Measurements from ENCODE around the gene HES1. TPM values are rescaled to one million over a fixed set of nuclear protein-coding genes. Genes with fewer than 3 reads are reported as not detected.

Gene HES1
- total and polyA plus RNA-seq, 9 of the 15 experiments (the other 6 are each of a cell fraction or from before 2014, with no cell fraction given) = 3.4 to 37.0 (median 19.3) TPM

GRCh38 chr3:194133661-194134230 is 2.2 kb upstream of the HES1 start (continued):
- no peak for TF ChIP-seq ZFPM2 (CRISPR knock-in tag; IDR thresholded peaks at IDR 0.05)
- TF ChIP-seq LEF1 (IDR thresholded peaks at IDR 0.05) = peak; percentile 48
- TF ChIP-seq PBX2 (CRISPR knock-in tag; IDR thresholded peaks at IDR 0.05; ENCODE audit: low read depth) = no peak
- peak; percentile 87 for TF ChIP-seq PBX2 (tag; conservative IDR thresholded peaks at IDR 0.05; ENCODE audit: low read depth)
- no peak for TF ChIP-seq BDP1 (IDR thresholded peaks at IDR 0.05; ENCODE audit: insufficient read depth, insufficient read length)
- TF ChIP-seq CREB3L1 (IDR thresholded peaks at IDR 0.05; ENCODE audit: borderline replicate concordance, low read depth) = 0 out of 2 replicates have a peak, but pooled peaks have one; percentile 41
- TF ChIP-seq ZNF511 (CRISPR knock-in tag; IDR thresholded peaks at IDR 0.05) = no peak
- 0 out of 2 replicates have a peak, but pooled peaks have one; percentile 10 for TF ChIP-seq FOXK1 (CRISPR knock-in tag; IDR thresholded peaks at IDR 0.05; ENCODE audit: borderline replicate concordance)
- TF ChIP-seq, protein P1, sequence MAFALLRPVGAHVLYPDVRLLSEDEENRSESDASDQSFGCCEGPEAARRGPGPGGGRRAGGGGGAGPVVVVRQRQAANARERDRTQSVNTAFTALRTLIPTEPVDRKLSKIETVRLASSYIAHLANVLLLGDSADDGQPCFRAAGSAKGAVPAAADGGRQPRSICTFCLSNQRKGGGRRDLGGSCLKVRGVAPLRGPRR (CRISPR knock-in tag; IDR thresholded peaks at IDR 0.05) = 0 out of 2 replicates have a peak, but pooled peaks have one; percentile 59
- peak in 1 of 2 experiments; percentile 22; a peak in 1 of 4 replicates for TF ChIP-seq MAZ (CRISPR knock-in tag; conservative IDR thresholded peaks at IDR 0.05 in 1 of 2, IDR thresholded peaks at IDR 0.05 in 1 of 2)
- TF ChIP-seq CXXC5 (CRISPR knock-in tag; IDR thresholded peaks at IDR 0.05) = peak; percentile 23
- TF ChIP-seq BRD9 (IDR thresholded peaks at IDR 0.05; ENCODE audit: low read depth, partially characterized antibody) = peak; percentile 75
- peak; percentile 79 for TF ChIP-seq ETV1 (tag; conservative IDR thresholded peaks at IDR 0.05; ENCODE audit: low read depth)
- 0 out of 2 replicates have a peak, but pooled peaks have one; percentile 46 for TF ChIP-seq SMARCC2 (IDR thresholded peaks at IDR 0.05; ENCODE audit: low read depth)
- peak; percentile 58 for TF ChIP-seq C11orf30 (IDR thresholded peaks at IDR 0.05; ENCODE audit: low read depth)
- 0 out of 2 replicates have a peak, but pooled peaks have one; percentile 3 for TF ChIP-seq SP1 (CRISPR knock-in tag; IDR thresholded peaks at IDR 0.05)
- peak; percentile 91 for TF ChIP-seq MEIS2 (IDR thresholded peaks at IDR 0.05; ENCODE audit: partially characterized antibody)
- TF ChIP-seq, protein P2, sequence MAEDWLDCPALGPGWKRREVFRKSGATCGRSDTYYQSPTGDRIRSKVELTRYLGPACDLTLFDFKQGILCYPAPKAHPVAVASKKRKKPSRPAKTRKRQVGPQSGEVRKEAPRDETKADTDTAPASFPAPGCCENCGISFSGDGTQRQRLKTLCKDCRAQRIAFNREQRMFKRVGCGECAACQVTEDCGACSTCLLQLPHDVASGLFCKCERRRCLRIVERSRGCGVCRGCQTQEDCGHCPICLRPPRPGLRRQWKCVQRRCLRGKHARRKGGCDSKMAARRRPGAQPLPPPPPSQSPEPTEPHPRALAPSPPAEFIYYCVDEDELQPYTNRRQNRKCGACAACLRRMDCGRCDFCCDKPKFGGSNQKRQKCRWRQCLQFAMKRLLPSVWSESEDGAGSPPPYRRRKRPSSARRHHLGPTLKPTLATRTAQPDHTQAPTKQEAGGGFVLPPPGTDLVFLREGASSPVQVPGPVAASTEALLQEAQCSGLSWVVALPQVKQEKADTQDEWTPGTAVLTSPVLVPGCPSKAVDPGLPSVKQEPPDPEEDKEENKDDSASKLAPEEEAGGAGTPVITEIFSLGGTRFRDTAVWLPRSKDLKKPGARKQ (CRISPR knock-in tag; IDR thresholded peaks at IDR 0.05) = no peak
- TF ChIP-seq, protein P3, sequence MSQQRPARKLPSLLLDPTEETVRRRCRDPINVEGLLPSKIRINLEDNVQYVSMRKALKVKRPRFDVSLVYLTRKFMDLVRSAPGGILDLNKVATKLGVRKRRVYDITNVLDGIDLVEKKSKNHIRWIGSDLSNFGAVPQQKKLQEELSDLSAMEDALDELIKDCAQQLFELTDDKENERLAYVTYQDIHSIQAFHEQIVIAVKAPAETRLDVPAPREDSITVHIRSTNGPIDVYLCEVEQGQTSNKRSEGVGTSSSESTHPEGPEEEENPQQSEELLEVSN (IDR thresholded peaks at IDR 0.05; ENCODE audit: borderline replicate concordance in 1 of 2, extremely low read depth in 1 of 2, insufficient read depth in 1 of 2, insufficient read length in 1 of 2, low read depth in 1 of 2, low read length in 1 of 2, poor library complexity in 1 of 2, severe bottlenecking in 1 of 2) = peak in 1 of 2 experiments; percentile 87
